NCI-H2196 (cell line): ENCODE results near the gene LEO1.

Experiments
- DNase-seq: peaks from one replicate; lab custom pipeline; 2025; ENCODE audit not compliant: unreplicated experiment; lab: John Stamatoyannopoulos, UW

Gene LEO1

DNA sequence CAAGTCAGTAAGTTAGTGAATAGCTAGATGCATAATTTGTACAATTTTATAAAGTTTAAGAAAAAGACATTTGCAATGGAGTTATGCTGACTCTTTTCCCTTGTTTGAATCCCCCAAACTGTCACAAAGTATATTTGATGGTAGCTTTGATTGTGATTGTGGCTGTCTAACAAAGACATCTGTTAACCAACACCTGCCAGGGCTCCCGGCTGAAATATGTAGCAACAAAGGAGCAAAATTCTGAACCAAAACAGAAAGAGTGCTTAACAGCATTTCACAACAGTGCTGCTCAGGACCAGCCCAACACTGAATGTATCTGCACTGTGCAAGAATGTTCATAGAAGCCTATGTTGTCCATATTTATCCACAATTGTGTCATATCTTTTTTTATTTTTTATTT, 39.4 kb downstream of the LEO1 start:
- no peak for DNase-seq

DNA sequence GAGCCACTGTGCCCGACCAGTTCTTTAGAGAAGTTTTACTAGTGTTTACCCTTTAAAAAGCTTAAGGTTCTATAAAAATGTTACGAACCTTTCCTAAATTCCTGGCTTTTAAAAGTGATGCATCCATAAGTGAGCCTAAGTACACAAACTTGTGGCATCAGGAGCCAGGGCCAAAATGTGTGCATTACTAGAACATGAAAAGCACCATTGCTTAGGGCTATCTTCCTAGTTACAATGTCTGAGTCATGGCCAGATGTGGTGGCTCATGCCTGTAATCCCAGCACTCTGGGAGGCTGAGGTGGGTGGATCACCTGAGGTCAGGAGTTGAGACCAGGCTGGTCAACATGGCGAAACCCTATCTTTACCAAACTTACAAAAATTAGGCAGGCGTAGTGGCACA, 39.9 kb downstream of the LEO1 start:
- no peak for DNase-seq

DNA sequence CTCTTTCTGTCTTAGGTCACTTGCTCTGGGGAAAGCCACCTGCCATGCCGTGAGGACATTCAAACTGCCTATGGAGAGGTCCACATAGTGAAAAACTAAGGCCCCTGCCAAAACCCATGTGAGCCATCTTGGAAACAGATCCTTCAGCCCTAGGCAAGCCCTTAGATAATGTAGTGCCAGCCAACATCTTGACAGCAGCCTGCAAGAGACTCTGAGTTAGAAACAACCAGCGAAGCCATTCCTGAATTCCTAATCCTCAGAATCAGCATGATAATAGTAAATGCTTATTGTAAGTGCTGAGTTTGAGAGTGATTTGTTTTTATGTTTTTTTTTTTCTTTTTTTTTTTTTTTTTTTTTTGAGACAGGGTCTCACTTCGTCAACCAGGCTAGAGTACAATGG, 40.6 kb downstream of the LEO1 start:
- DNase-seq, result no peak

DNA sequence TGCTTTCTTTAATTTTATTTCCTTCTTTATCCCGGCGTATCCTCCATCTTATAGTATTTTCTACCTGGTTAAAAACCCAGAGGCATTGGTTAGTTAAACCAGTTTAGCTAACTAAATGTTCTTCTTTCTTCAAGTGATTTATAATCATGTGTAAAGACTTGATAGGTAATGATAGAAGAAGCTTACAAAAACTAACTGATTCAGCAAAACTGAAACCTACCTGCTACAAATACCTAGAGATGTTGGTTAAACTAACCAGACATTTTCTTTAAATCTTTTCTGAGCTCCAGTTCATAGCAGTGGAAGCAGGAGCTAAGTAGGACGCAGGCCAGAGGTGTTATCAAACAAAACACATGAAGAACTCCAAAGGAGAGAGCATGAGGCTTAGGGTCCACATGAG, 44.8 kb downstream of the LEO1 start:
- no peak for DNase-seq

DNA sequence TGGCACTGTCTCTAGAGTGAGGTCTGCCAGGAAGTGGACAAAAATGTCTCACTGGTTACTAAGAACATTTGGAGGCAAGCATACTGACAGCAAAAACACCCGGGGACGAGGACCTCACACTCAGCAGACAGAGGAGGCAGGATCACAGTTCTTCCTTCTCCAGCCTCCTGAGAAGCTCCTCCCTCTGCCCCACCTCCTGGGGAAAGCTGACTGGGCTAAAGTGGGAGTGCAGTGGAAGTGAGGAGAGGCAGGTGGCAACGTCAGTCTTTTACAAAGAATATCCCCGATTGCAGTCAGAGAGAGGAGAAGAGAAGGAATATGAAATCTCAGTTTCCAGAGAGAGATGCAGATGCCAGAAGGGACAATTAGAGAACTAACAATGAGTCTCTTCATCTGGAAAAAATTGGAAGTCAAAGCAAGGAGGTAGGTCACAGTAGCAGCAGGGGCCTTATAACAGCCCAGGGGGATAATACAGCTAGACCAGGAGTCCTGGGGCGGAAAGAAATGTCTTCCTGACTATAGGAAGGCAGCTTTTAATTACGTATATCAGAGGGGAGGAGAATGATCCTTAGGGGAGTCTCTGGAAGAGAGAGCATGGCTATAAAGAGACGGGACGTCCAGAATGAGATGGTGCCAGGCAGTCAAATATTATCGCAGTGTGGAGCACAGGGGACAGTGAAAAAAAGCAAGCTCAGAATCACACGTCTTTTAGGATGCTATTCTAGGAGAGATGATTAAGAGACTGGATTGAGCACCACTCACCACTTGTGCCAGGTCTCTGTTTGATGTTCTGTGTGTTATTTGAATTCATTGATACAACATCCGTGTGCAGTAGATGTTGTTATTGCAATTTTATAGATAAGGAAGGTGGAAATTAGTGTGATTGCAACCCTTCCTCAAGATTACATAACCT, 47.2 kb downstream of the LEO1 start:
- DNase-seq, result no peak

DNA sequence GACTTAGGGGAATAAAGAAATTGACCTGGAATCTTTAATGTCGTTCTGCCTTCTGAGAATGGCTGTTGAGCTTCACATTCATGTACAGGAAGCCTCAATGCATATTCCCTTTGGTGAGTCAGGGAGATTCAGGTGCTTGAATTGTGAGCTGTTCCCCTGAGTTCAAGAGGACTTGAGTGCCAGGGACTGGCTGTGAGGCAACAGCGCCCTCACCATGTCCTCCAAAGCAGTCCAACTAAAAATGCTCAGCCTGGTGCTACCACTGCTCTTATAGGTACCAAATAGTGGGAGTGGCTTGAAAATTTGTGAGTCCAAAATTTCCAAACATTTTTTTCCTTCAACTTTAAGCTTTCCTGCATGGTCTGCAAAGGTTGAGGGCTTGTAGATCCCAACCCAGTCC, 54.1 kb downstream of the LEO1 start:
- peak; percentile 21 for DNase-seq

DNA sequence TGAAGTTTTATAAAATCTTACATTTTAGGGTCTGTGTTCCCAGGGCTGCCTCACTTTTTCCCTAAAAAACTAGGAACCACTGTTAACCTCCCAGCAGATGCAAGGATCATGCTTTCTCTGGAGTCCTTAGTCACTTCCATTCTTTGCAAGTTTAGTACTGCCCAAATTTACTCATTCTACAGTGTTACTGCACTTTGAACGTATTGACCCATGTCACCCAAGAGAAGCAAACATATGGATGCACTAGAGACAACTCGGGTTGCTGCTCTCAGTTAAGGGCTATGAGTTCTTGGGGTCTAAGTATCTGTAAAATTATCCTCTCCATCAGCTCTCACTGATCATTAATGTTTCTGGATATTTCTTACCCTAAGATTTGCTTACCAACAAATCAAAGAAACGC, 59.0 kb downstream of the LEO1 start:
- DNase-seq, result no peak

DNA sequence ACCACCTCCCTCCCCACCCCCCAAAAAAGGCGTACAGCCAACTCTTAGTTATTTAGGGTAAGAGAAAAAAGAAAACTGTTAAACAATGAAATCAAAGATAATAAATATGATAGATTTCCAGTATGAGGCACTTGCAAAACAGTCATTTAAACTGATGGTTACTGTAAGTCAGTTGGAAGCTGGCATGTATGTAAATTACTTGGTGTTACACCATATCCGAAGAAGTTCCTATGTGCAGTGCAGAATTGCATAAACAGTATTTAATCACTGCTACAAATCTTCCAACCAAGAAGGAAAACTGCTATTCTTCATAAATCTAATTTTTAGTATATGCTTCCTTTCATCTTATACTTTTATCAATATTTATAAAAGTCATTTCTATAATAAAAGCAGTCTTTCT, 62.0 kb downstream of the LEO1 start:
- DNase-seq, result no peak

DNA sequence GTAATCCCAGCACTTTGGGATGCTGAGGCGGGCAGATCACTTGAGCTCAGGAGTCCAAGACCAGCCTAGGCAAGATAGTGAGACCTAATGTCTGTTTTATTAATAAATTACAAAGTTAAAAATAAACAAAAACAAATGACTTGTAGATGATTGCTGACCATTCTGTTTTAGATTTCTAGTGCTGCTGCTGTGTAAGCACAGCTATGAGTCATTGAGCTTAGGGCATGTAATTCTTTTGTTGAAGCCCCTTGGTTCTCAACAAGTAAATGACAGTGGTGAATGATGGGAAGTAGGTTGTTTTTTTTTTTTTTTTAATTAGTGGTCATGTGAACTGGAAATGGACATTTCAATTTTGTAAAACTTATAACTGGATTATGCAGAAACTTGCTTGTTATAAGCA, 63.3 kb downstream of the LEO1 start:
- DNase-seq, result no peak

DNA sequence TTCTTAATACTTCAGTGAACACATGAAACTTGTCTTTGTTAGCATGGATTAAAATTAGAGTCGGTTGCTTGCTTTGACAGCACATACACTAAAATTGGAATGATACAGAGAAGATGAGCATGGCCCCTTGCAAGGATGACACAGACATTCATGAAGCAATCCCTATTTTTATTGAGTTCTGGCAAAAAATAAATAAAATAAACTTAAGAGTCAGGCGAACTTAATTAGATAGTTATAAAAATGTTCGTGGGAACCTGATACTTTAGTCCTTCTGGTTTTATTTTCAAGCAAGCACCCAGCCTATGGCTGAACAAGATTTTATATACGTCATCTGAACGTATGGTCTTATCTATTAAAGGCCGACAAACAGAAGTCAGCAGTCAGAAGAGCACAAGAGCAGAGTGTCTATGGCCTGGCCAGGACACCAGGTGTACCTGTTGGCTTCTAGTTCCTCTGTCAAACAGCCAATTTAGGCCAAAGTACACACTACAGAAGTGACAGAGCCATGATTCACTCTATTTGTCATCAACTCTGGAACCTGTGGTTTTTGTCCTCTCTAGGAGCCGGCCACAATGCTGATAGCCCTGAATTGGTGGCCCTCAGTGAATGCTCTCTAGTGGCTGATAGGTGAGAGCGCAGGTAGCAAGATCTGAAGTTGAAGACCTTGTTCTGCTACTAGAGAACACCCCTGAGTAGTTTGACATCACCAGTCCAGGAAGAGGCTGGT, 64.3 kb downstream of the LEO1 start:
- DNase-seq, result peak; percentile 78

DNA sequence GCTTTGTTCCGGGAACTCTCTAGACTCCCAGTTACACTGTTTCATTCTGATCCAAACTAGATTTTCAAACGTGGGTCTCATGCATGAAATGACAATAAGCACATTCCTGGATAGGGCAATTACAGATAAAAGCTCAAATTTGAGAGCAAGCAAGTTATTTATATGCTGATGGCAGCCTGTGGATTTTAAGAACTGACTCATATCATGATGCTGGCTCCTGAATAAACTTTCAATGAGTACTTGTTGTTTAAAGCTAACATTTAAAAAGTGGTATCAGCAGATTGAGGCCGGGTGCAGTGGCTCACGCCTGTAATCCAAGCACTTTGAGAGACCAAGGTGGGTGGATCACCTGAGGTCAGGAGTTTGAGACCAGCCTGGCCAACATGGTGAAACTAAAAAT, 66.6 kb downstream of the LEO1 start:
- no peak for DNase-seq

DNA sequence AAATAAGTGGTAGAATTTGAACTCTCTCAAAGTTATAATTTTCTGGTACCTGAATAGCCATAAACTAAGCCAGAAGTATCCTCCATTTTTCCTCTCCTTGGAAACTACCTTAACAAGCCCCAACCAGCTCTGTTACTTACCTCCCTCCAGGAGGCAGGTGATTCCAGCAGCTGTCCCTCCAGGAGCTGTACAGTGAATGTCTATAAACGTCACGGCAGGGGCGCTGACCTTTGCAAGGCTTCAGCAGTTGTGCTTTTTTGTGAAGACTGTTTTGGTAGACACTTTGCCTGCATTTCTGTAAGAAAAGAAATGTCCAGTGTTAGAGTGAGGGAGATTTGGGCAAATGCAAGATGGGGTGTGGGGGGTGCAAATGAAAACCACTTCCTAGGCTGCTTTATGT, 67.2 kb downstream of the LEO1 start:
- no peak for DNase-seq

DNA sequence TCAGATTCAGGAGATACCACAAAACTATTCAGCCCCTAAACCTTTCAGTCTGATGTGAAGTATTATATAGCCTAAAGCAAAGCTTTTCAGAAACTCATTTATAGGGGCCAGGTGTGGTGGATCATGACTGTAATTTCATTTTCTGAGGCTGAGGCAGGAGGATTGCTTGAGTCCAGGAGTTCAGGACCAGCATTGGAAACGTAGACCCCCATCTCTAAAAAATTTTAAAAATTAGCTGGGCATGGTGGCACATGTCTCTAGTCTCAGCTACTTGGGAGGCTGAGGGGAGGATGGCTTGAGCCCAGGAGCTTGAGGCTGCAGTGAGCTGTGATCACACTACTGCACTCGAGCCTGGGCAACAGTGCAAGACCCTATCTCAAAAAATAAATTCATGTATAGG, 82.1 kb downstream of the LEO1 start:
- no peak for DNase-seq

DNA sequence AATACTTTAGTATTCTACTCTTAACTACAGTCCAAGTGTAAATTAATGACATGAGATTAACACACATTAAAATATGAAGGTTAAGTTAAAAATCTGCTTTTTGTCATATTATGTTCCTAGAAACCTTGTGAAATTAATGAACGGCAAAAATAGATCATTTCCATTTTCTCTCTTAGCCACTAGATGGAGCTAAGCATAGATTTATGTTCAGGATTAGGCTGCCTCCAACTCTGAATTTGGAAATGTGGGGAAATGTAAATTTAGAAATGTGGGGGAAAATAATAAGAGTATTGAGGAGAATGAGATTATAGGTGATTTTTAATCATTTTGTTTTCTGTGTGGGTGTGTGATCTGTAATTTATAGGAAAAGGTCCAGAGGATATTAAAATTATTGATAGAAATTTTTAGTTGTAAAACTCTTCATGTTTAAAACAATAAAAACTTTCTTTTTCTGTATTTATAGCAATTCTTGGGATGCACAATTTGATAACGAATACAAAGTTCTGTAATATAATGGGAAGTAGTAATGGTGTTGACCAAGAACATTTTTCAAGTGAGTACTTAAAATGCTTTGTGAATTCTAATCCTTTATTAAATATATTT, 82.9 kb downstream of the LEO1 start:
- DNase-seq, result peak; percentile 1
